ENCODE measurements around the gene CCNB2. TPM values are rescaled to one million over a fixed set of nuclear protein-coding genes. Genes with fewer than 3 reads are reported as not detected.

CCNB2 gene
- total RNA-seq, 1 donor from 2014 or later = 374 TPM

- no peak overlapping the region for H3K4me3 ChIP-seq
- no peak overlapping the region for H3K27ac Mint-ChIP-seq
- no peaks in the 10 kb centered on the region for H3K9me3 Mint-ChIP-seq
- peaks cover 6% of the 10 kb centered on the region for H4K20me1 ChIP-seq (ENCODE audit: low read depth)
- peaks cover 10% of the 10 kb centered on the region for H3K79me2 ChIP-seq (ENCODE audit: low read depth)
- TF ChIP-seq CTCF (IDR thresholded peaks at IDR 0.05) = peak; percentile 53
- no peak for TF ChIP-seq EZH2phosphoT487 (IDR thresholded peaks at IDR 0.05)
- no peaks in the 10 kb centered on the region for H3K4me1 ChIP-seq
- H3K27ac ChIP-seq = no peak overlapping the region
- H3K4me1 Mint-ChIP-seq = no peaks in the 10 kb centered on the region
- H2AFZ ChIP-seq (replicated peaks) = no peak overlapping the region
- H3K36me3 Mint-ChIP-seq = peaks cover 39% of the 10 kb centered on the region
- no peaks in the 10 kb centered on the region for H3K9me3 ChIP-seq (ENCODE audit: low read depth)
- DNase-seq (ENCODE audit: low spot score) = peak; percentile 63
- H3K27me3 Mint-ChIP-seq (ENCODE audit: insufficient read depth, low read depth) = peaks cover 4% of the 10 kb centered on the region
- no peaks in the 10 kb centered on the region for H3K36me3 ChIP-seq
- H3K27me3 ChIP-seq = no peaks in the 10 kb centered on the region
- H3K4me3 Mint-ChIP-seq = no peak overlapping the region
- no peaks in the 10 kb centered on the region for H3F3A ChIP-seq (ENCODE audit: low read depth)
- no peak overlapping the region for H3K4me2 ChIP-seq
- no peak overlapping the region for H3K9ac ChIP-seq
Measured at GRCh38 chr15:59138243-59138642, 33.3 kb downstream of the CCNB2 start.

- Histone ChIP-seq H3K36me3 (no peaks in the 10 kb centered on the region), H3K9me3 (ENCODE audit: low read depth) (no peaks in the 10 kb centered on the region), H3F3A (ENCODE audit: low read depth) (no peaks in the 10 kb centered on the region), H3K79me2 (ENCODE audit: low read depth) (no peaks in the 10 kb centered on the region), H3K4me2 (no peak overlapping the region), H3K4me1 (no peaks in the 10 kb centered on the region), H3K4me3 (no peak overlapping the region), H2AFZ (replicated peaks) (no peak overlapping the region), H3K27ac (no peak overlapping the region), H3K9ac (no peak overlapping the region), H4K20me1 (ENCODE audit: low read depth) (peaks cover 6% of the 10 kb centered on the region), H3K27me3 (no peaks in the 10 kb centered on the region)
- peaks cover 30% of the 10 kb centered on the region for H3K36me3 Mint-ChIP-seq
- H3K27me3 Mint-ChIP-seq (ENCODE audit: insufficient read depth, low read depth) = peaks cover 4% of the 10 kb centered on the region
- no peak for TF ChIP-seq CTCF (IDR thresholded peaks at IDR 0.05)
- TF ChIP-seq EZH2phosphoT487 (IDR thresholded peaks at IDR 0.05) = no peak
- no peak for TF ChIP-seq EZH2 (IDR thresholded peaks at IDR 0.05)
- no peak for DNase-seq (ENCODE audit: low spot score)
- H3K4me3 Mint-ChIP-seq = no peak overlapping the region
- no peak overlapping the region for H3K27ac Mint-ChIP-seq
- H3K9me3 Mint-ChIP-seq = no peaks in the 10 kb centered on the region
- no peaks in the 10 kb centered on the region for H3K4me1 Mint-ChIP-seq
Measured at GRCh38 chr15:59140422-59141226, 35.7 kb downstream of the CCNB2 start.

- Histone ChIP-seq H3K4me3 (no peak overlapping the region), H3K79me2 (ENCODE audit: low read depth) (no peaks in the 10 kb centered on the region), H2AFZ (replicated peaks) (no peak overlapping the region), H3K36me3 (no peaks in the 10 kb centered on the region), H3K27ac (no peak overlapping the region), H4K20me1 (ENCODE audit: low read depth) (no peaks in the 10 kb centered on the region), H3K4me1 (peaks cover 7% of the 10 kb centered on the region), H3K4me2 (no peak overlapping the region), H3K9me3 (ENCODE audit: low read depth) (no peaks in the 10 kb centered on the region), H3K27me3 (no peaks in the 10 kb centered on the region), H3F3A (ENCODE audit: low read depth) (no peaks in the 10 kb centered on the region), H3K9ac (no peak overlapping the region)
- Mint-ChIP-seq H3K36me3 (peaks cover 23% of the 10 kb centered on the region), H3K4me3 (no peak overlapping the region), H3K27me3 (ENCODE audit: insufficient read depth, low read depth) (peaks cover under 1% of the 10 kb centered on the region), H3K9me3 (no peaks in the 10 kb centered on the region), H3K4me1 (peaks cover 3% of the 10 kb centered on the region), H3K27ac (no peak overlapping the region)
- no peak for DNase-seq (ENCODE audit: low spot score)
- TF ChIP-seq EZH2 (IDR thresholded peaks at IDR 0.05) (no peak), EZH2phosphoT487 (IDR thresholded peaks at IDR 0.05) (no peak), CTCF (IDR thresholded peaks at IDR 0.05) (no peak)
Measured at GRCh38 chr15:59143281-59143680, 38.3 kb downstream of the CCNB2 start.
